Left renal cortex interstitium (tissue), 4 donors: ENCODE measurements around the gene ZMIZ1. TPM values are rescaled to one million over a fixed set of nuclear protein-coding genes. Genes with fewer than 3 reads are reported as not detected.

ENCODE experiments used
- DNase-seq, 4 donors: peaks; one replicate each; pipeline ENCODE4 v3.0.0-alpha.2; 2013; ENCODE audit warnings: low read depth in 4 of 4, low spot score in 2 of 4, missing footprints in 1 of 4
- polyA plus RNA-seq, 4 donors: library from polyadenylated mRNA; unstranded; fragments of 120-200 nt; gene quantifications; one replicate each; pipeline ENCODE4 v1.2.1, GENCODE V29; 2013; ENCODE audit not compliant: insufficient read length in 4 of 4

Gene ZMIZ1
- polyA plus RNA-seq, 4 donors: 60.8 to 84.7 (median 74.1) TPM

DNA sequence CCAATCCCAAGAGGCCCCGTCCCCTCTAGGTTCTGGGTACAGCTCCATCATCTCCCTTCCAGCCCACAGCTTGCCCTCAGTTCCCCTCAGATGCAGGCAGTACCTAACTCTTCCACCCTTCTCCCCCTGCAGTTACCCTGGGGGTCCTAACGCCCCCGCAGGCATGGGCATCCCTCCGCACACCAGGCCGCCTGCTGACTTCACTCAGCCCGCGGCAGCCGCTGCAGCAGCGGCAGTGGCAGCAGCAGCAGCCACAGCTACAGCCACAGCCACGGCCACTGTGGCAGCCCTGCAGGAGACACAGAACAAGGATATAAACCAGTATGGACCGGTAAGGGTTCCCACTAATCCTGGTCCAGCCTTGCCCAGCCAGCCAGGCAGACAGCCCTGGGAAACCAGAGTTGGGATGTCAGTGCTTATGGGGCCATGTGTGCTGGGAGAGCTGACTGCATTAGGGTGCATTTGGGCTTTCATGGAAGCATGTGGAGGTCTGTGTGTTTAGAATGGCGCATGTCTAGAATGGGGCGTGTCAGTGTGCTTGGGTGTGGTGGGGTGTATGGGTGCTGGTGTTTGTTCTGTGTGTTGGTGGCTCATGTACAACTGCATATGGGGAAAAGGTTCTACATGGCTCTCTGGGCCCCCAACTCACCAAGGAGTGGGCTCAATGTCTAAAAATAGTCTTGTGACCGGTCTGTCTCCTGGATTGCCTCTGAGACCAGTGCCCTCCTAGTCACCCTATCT, 223.4 kb downstream of the ZMIZ1 start:
- DNase-seq: no peak

DNA sequence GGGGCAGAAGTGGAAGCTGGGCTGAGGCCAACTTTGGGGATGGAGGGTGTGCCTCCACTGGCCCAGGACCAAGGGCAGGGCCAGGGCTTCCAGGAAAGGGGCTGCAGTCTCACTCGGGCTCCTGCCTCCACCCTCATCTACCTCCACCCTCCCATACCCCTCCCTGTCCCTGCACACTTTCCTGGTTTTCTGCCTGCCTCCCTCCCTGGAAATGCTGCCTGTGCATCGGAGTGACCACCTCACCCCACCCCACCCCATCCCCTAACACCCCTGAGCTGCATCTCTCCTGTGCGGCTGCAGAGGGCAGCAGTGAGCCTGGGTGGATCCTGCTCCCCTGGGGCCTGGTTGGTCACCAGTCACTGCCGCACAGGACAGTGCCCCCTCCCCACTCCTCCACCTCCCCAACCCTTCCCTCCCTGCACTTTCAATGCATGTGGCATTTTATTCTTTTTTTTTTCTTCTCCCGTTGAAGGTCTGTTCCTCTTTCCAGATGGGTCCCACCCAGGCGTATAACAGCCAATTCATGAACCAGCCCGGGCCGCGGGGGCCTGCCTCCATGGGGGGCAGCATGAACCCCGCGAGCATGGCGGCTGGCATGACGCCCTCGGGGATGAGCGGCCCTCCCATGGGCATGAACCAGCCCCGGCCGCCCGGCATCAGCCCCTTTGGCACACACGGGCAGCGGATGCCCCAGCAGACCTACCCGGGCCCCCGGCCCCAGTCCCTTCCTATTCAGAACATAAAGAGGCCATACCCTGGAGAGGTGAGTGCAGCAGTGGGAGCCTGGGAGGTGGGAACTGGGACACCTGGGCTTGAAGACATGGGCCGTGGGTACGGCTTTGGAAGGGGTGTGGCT, 224.4 kb downstream of the ZMIZ1 start:
- no peak for DNase-seq

DNA sequence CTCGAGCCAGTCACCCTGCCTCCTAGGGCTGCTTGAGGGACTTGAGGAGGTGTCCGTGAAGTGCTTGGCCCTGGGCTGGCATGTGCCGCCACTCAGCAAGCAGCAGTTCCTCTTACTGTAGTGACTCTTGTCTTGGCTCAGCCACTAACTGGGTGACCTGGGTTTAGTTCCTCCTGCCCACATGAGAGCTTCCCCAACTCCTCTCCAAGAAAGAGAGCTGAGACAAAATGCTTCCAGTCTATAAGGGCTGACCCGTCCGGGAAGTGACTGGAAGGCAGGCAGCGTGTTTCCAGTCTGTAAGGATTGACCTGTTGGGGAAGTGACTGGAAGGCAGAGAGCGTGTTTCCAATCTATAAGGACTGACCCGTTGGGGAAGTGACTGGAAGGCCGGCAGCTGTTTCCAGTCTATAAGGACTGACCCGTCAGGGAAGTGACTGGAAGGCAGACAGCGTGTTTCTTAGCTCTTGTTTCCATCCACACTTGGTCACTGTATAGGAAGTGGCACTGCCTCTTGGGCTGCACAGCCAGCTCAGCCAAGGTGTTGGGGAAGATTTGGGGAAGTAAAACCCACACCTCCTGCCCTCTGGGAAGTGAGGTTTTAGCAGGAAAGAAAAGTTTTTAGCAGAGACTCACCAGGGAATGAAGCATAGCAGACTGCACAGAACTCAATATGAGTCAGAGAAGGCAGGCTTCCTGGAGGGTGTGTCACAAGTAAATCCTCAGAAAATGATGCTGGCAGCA, 225.2 kb downstream of the ZMIZ1 start:
- DNase-seq: no peak

DNA sequence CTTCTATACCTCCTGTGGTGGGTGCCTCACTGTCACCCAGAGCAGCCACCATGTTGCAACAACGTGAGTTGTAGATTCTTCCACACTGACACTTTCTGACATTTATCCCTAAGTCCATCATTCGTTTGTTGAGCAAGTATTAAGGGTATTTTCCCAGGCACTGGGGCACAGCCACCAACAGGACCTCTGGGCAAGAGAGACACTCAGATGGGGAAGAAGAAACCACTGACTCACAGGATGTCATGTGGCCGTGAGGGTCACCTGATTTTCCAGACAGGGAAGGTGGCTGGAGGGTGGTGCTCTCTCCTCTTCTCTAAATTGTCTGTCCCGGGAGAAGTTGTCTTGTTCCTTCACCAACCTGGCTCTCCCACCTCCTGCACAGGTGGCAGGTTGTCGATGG, 226.8 kb downstream of the ZMIZ1 start:
- no peak for DNase-seq

DNA sequence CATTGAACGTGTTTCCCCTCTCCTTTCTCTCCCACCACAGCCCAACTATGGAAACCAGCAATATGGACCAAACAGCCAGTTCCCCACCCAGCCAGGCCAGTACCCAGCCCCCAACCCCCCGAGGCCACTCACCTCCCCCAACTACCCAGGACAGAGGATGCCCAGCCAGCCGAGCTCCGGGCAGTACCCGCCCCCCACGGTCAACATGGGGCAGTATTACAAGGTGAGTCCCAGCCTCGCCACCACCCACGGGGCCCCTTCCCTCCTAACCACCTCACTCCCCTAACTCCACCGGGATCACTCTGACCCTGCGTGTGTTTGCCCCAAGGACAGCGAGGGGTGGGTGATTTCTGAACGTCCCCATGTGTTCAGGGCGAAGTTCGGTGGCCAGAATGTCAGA, 227.7 kb downstream of the ZMIZ1 start:
- no peak for DNase-seq

DNA sequence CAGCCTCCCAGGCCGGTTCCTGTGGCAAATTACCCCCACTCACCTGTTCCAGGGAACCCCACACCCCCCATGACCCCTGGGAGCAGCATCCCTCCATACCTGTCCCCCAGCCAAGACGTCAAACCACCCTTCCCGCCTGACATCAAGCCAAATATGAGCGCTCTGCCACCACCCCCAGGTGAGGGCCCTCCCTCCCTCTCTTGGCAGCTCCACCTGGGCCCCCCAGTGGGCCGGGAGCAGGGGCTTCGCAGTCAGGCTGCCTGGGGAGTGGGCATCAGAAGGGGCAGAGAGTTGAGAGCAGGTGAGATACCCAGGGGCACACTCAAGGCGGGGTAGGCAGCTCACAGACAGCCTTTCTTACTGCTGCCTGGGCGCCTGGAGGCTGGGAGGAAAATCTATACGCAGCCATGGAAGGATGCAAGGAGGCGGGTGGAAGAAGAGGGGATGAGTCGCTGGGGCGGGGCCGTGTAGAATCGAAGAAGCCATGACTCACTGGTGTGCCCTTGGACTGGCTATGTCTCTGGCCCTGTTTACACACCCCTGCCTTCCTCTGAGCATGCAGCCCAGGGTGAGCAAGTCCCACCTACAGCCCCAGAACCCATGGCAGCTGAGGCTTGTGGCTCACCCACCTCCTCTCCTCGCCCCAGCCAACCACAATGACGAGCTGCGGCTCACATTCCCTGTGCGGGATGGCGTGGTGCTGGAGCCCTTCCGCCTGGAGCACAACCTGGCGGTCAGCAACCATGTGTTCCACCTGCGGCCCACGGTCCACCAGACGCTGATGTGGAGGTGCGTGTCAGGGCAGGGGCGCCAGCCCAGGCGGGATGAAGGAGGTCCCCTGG, 229.9 kb downstream of the ZMIZ1 start:
- DNase-seq: no peak

DNA sequence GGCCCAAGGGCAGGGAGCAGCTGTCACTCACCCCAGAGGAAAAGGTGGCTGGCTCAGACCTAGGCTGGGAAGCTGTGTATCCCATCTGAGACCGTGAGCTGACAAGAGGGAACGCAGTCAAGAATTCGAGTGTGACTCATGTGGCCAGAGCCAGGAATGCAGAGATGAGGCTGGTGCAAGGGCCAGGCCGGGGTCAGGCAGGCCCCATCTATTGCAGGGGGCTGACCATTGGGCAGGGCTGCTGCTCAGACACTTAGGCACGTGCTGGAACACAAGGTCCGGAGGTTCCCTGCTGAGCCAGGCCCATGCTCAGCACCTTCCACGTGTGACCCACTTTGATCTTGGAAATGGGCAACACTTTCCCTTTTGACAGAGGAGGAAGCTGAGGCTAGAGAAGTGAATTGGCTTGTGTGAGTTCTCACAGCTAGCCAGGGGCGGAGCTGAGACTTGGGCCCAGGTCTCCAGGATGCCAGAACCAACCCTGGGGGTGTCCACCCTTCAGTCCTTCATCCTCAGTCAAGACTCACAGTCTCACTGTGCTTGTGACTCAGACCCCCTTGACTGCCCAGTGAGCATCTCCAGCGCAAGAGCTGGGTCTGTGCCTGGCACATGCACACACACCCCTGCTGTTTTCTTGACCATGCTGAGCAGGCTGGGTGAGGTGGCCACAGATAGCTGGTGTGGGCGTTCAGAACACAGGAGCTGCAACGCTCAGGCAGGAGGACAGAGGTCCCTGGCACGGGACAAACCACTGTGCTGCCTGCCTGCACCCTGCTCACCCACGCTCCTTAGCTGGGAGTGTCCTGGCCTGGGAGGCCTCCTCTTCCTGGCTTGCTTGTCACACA, 230.9 kb downstream of the ZMIZ1 start:
- DNase-seq: no peak

DNA sequence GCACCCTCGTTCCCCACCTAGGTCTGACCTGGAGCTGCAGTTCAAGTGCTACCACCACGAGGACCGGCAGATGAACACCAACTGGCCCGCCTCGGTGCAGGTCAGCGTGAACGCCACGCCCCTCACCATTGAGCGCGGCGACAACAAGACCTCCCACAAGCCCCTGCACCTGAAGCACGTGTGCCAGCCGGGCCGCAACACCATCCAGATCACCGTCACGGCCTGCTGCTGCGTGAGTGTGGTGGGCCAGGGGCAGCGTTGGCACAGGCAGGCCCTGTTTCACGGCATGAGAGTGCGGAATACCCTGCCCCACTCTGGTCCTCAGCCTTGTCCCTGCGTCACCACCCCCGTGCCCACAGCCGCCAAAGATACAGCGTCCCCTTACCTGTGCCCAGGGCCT, 231.9 kb downstream of the ZMIZ1 start:
- DNase-seq: no peak

DNA sequence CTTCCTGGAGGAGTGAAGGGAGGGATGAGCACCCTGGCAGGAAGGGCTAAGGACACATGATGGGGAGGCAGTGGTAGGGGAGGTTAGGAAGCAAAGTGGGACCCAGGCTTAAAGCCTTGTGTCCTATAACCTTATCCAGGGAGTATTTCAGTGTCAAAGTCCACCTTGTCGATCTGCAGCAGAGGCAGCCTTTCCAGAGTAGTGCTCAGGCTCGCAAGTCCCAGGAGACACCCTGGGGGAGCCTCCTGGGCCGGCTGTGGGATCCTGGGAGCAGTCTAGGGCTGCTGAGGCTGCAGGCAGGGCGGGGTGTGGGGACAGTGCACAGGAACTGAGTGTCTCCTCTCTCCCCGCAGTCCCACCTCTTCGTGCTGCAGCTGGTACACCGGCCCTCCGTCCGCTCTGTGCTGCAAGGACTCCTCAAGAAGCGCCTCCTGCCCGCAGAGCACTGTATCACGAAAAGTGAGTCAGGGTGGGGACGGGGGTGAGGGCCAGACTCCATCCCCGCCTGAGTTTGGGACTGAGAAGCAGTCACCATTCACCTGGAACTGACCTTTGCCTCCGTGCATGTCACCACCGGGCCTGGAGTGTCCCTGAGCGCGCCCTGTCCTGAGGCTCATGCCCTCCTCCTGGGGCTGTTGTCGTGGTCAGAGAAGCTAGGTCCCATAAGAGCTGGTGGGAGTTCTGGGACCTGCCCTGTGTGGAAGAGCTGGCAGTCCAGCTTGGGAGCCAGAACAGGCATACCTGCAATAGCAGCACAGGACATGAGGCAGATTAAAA, 233.2 kb downstream of the ZMIZ1 start:
- DNase-seq: no peak

DNA sequence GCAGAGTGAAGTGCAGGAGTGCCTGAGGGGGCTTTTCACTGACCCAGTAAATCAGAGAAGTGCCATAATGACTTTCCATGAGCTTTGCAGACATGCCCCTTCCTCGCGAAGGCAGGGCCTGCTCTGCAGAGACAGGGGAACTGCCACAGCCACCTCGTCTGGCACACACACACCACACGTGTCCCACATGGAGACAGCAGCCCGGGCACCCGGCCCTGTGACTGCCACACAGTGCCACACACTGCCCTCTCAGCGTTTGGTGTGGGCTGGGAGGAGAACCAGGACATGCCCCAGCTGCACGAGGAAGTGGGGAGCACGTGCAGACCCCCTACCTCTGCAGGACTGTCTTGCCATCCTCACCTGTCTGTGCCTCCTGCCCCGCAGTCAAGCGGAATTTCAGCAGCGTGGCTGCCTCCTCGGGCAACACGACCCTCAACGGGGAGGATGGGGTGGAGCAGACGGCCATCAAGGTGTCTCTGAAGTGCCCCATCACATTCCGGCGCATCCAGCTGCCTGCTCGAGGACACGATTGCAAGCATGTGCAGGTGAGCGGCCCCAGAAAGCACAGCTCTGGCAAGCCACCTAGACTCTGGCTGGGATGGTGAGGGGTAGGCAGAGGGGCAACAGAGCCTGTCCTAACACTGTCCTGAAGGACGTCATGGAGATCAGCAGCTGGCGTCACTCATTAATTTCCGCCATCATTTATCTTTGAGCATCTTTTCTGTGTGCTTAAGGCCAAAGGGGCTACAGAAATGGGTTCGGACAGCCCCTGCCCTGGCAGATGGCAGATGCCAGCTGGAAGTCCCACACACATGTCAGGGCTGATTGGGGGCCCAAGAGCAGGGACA, 235.1 kb downstream of the ZMIZ1 start:
- no peak for DNase-seq

DNA sequence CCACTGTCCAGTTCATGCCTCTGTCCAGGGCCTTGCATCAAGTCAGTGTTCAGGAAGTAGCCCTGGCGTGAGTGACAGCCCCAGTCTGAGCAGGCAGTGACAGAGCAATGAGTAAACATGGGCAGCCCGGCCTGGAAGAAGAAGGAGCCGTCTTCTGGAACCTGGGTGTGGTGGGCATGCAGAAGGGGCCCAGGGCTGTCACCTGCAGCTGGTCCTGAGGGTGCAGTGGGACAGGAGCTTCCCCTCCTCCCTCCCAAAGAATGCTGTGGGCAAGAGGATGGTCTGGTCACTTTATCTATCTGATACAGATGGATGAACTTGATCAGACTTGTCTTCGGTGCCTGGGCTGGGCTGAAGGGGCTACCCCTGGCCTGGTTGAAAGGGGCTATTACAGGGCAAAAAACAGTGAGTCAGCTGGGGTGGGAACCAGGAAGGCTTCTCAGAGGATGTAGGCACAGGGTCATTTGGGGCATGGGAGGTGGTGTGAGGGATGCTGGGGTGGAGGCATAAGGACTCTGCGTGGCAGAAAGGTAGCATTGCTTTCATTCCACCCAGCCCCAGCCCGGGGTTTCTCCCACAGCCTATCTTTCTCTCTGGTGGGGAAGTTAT, 235.8 kb downstream of the ZMIZ1 start:
- DNase-seq: no peak

DNA sequence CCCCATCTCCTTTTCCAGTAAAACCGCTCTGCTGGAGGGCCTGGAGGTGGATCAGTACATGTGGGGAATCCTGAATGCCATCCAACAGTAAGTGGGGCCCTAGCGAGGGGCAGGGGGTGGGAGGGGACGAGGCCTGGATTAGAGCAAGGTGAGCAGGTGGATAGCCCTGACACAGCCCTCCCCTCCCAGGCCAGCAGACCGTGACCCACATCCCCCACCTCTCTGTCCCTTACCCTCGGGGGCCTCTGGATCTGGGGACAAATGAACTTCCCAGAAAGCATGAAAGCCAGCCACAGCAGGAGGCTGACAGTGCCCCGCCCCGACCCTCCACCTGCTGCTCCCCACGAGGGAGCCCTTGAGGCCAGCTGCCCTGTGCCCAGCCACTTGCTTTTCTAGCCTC, 236.7 kb downstream of the ZMIZ1 start:
- DNase-seq: no peak

DNA sequence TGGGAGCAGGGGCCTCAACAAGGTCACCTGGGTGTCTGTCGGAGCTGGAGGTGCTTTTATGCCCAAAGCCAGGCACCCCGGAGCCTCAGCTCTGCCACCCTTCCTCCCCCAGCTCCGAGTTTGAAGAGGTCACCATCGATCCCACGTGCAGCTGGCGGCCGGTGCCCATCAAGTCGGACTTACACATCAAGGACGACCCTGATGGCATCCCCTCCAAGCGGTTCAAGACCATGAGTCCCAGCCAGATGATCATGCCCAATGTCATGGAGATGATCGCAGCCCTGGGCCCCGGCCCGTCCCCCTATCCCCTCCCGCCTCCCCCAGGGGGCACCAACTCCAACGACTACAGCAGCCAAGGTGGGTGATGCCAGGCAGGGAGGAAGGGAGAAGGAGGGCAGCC, 237.2 kb downstream of the ZMIZ1 start:
- no peak for DNase-seq

DNA sequence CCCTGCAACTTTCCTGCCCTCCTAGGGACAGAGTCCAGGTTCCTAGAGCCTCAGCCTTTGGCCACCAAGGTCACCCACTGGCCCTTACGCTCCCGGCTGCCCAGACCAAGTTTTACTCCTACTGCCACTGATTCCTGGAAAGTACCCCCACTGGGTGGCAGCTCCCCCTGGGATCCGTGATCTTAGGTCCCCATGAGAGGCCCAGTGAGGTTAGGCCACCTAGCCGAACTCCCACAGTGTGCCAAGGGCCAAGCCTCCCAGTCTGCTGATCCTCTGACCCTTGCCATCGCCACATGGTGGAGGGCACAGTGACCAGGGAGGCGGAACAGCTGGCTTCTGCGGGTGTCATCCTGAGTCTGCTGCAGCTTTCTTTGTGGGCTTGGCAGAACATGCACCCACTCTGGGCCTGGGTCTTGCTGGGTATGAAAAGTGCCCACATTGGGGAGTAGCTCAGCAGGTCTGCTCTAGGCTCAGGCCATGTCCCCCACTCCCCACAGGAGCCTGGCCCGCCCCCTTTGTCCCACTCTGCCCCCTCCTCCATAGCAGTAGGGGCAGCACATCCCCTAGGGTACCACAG, 238.0 kb downstream of the ZMIZ1 start:
- no peak for DNase-seq

DNA sequence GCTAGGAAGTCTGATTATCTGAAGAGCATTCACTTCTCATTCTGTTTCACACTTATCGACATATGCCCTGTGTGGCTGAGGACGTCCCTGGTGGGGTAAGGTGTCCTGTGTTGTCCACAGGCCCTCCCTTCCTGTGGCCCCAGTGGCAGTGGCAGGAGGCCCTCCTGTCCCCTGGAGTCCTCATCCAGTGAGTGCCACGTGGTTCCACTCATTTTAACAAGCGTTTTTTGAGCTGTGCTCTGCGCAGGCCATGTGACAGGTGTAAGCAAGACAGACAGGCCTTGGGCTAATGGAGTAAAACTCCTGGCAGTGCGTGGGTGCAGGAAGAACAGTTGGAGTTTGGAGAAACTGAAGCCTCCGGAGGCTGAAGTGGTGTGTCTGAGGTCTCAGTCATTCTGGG, 239.2 kb downstream of the ZMIZ1 start:
- no peak for DNase-seq

DNA sequence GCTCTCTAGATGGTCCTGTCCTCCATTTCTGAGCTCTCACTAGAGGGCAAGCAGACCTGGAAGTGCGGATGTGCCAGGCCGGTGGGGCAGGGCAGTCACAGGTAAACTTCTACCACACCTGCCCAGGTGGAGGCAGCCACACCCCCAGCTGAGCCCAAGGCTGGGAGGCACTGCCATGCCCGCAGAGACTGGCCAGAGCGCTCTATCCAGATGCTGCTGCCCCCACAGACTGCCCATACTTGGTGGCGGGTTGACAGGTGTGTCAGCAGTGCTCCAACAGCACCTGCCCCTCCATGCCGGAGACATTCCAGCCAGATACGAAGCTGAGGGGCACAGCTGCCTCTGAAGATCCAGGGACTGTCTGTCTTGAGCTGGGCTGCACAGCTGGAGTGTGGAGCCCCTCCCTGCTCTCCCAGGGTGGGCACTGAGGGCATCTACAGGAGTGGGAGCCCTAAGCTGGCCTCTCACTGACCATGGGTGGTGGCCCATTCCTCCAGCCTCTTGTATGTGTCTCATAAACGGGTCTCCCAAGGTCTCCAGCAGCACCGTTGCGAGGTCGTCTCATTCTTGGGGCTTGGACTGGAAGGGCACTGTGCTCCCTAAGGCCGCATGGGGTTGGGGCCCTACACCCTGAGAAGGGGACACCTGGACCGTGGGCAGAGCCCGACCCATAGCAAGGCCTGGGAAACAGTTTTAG, 240.4 kb downstream of the ZMIZ1 start:
- no peak for DNase-seq
